SK-N-SH (cell line): ENCODE results near the gene PLPP6. TPM values are rescaled to one million over a fixed set of nuclear protein-coding genes. Genes with fewer than 3 reads are reported as not detected.

Experiments
- CTCF ChIA-PET: fragments of 300-600, 350-600 bp; formaldehyde crosslinking; extraction: SDS; loops from one replicate; lab custom pipeline; 2021; lab: Yijun Ruan, JAX
- POLR2A ChIA-PET: fragments of 350-600 bp; sonication (Branson Sonifier 250); formaldehyde crosslinking; extraction: SDS; loops from one replicate; lab custom pipeline; 2020; ENCODE audit warnings: antibody characterized with exemption, inconsistent platforms; lab: Yijun Ruan, JAX
- DNase-seq: peaks from one replicate; pipeline ENCODE4 v3.0.0; 2012
- H2AFZ ChIP-seq: fragments of 200-600 bp; sonication (generic); 2 replicates; pipeline ENCODE4 v1.8.1; 2016; ENCODE audit warnings: antibody characterized with exemption, mild to moderate bottlenecking, low read depth
- H3F3A ChIP-seq: fragments of 200-600 bp; sonication (generic); replicated peaks from 2 replicates; pipeline ENCODE3; 2016; ENCODE audit warnings: antibody characterized with exemption, mild to moderate bottlenecking; ENCODE audit not compliant: insufficient read depth
- H3K27ac ChIP-seq, 2 experiments: fragments of 200-500 bp in 1 of 2; fragments of 200-600 bp in 1 of 2; sonication (Bioruptor generic) in 1 of 2; sonication (generic), shearing (Covaris generic) in 1 of 2; 2 replicates each; pipeline versions ENCODE4 v1.5.1 to v1.6.1; 2014 to 2016; ENCODE audit warnings: low read depth in 2 of 2, inconsistent platforms in 1 of 2, low read length in 1 of 2, mild to moderate bottlenecking in 1 of 2, mixed read lengths in 1 of 2
- H3K27me3 ChIP-seq: fragments of 200-600 bp; sonication (generic), shearing (Covaris generic); 2 replicates; pipeline ENCODE4 v1.6.1; 2016; ENCODE audit warnings: mixed run types; ENCODE audit not compliant: insufficient read depth
- H3K36me3 ChIP-seq, 2 experiments: fragments of 200-500 bp in 1 of 2; fragments of 200-600 bp in 1 of 2; sonication (Bioruptor generic) in 1 of 2; sonication (generic) in 1 of 2; replicated peaks in 1 of 2; 2 replicates each; pipeline versions ENCODE3 to v1.5.1; 2014 to 2016; ENCODE audit warnings: low read length in 1 of 2, mild to moderate bottlenecking in 1 of 2; ENCODE audit not compliant: insufficient read depth in 2 of 2, control insufficient read depth in 1 of 2
- H3K4me1 ChIP-seq, 2 experiments: fragments of 200-500 bp in 1 of 2; fragments of 200-600 bp in 1 of 2; sonication (Bioruptor generic) in 1 of 2; sonication (generic), shearing (Covaris generic) in 1 of 2; 2 replicates each; pipeline versions ENCODE4 v1.5.1 to v1.6.1; 2014 to 2016; ENCODE audit warnings: low read depth in 1 of 2, low read length in 1 of 2, mixed run types in 1 of 2; ENCODE audit not compliant: insufficient read depth in 2 of 2, control insufficient read depth in 1 of 2
- H3K4me2 ChIP-seq: fragments of 200-600 bp; sonication (generic), shearing (Covaris generic); 2 replicates; pipeline ENCODE4 v1.6.1; 2017; ENCODE audit warnings: mixed run types
- H3K4me3 ChIP-seq, 2 experiments: fragments of 200-500 bp in 1 of 2; fragments of 200-600 bp in 1 of 2; sonication (Bioruptor generic) in 1 of 2; sonication (generic), shearing (Covaris generic) in 1 of 2; 2 replicates each; pipeline versions ENCODE4 v1.5.1 to v1.8.1; 2014 to 2016; ENCODE audit warnings: low read depth in 2 of 2, inconsistent platforms in 1 of 2, low read length in 1 of 2, mild to moderate bottlenecking in 1 of 2, mixed read lengths in 1 of 2, moderate library complexity in 1 of 2
- H3K79me2 ChIP-seq: fragments of 200-600 bp; sonication (generic); 2 replicates; pipeline ENCODE4 v1.8.1; 2017; ENCODE audit warnings: mild to moderate bottlenecking; ENCODE audit not compliant: insufficient read depth
- H3K9ac ChIP-seq: fragments of 200-600 bp; sonication (generic); 2 replicates; pipeline ENCODE4 v1.6.1; 2017; ENCODE audit warnings: mixed run types
- H3K9me2 ChIP-seq: fragments of 200-600 bp; sonication (generic); 2 replicates; pipeline ENCODE4 v1.6.1; 2017; ENCODE audit warnings: mixed run types
- H3K9me3 ChIP-seq: fragments of 200-600 bp; sonication (generic); 2 replicates; pipeline ENCODE4 v1.6.1; 2017; ENCODE audit warnings: mixed run types, mild to moderate bottlenecking, moderate library complexity
- H4K20me1 ChIP-seq: fragments of 200-600 bp; sonication (generic); 2 replicates; pipeline ENCODE4 v1.6.1; 2017; ENCODE audit warnings: mild to moderate bottlenecking, mixed run types; ENCODE audit not compliant: insufficient read depth
- EZH2phosphoT487 ChIP-seq: fragments of 200-600 bp; sonication (generic); IDR thresholded peaks from 2 replicates; pipeline ENCODE4 v1.6.1; 2017; ENCODE audit warnings: low read depth, mixed run types, mild to moderate bottlenecking, antibody characterized with exemption, moderate library complexity, borderline replicate concordance
- FOSL2 ChIP-seq: IDR thresholded peaks from 2 replicates; pipeline ENCODE4 v1.4.0; 2012; ENCODE audit warnings: low read depth, mild to moderate bottlenecking, moderate library complexity, borderline replicate concordance
- FOXJ3 ChIP-seq: sonication (generic); formaldehyde crosslinking; IDR thresholded peaks from 2 replicates; pipeline ENCODE4 v1.5.1; 2020; ENCODE audit warnings: mild to moderate bottlenecking, missing genetic modification reagents
- FOXM1 ChIP-seq: IDR thresholded peaks from 2 replicates; pipeline ENCODE4 v1.4.0; 2012; ENCODE audit warnings: low read depth, mild to moderate bottlenecking
- MEF2A ChIP-seq: IDR thresholded peaks from 2 replicates; pipeline ENCODE4 v1.4.0; 2012; ENCODE audit warnings: low read depth, borderline replicate concordance
- NFIC ChIP-seq: IDR thresholded peaks from 2 replicates; pipeline ENCODE4 v1.4.0; 2012; ENCODE audit warnings: borderline replicate concordance
- NRF1 ChIP-seq: IDR thresholded peaks from 2 replicates; pipeline ENCODE4 v1.6.1; 2012; ENCODE audit warnings: low read depth, mild to moderate bottlenecking, low read length
- POLR2AphosphoS5 ChIP-seq: IDR thresholded peaks from 2 replicates; pipeline ENCODE4 v1.6.1; 2012; ENCODE audit warnings: low read depth, low read length
- RFX5 ChIP-seq: IDR thresholded peaks from 2 replicates; pipeline ENCODE4 v1.6.1; 2012; ENCODE audit warnings: mild to moderate bottlenecking, improper control_type of control experiment, low read length
- RXRA ChIP-seq: IDR thresholded peaks from 2 replicates; pipeline ENCODE4 v1.4.0; 2012; ENCODE audit warnings: low read depth, mild to moderate bottlenecking, borderline replicate concordance
- TCF12 ChIP-seq: IDR thresholded peaks from 2 replicates; pipeline ENCODE4 v1.4.0; 2012
- TEAD4 ChIP-seq: IDR thresholded peaks from 2 replicates; pipeline ENCODE4 v1.4.0; 2012; ENCODE audit warnings: mild to moderate bottlenecking, borderline replicate concordance; ENCODE audit not compliant: insufficient read depth
- YY1 ChIP-seq: IDR thresholded peaks from 2 replicates; pipeline ENCODE4 v1.4.0; 2012; ENCODE audit warnings: low read depth, mild to moderate bottlenecking
- WGBS: methylation state at CpG from one replicate; pipeline ENCODE4 v1.1.6; 2017; ENCODE audit warnings: low lambda C conversion rate; 5-methylcytosine and 5-hydroxymethylcytosine counted together
- polyA plus RNA-seq, 3 experiments: library from polyadenylated mRNA; depleted of rRNA; stranded (reverse); fragments of >200 nt; gene quantifications; 2 replicates each; pipeline ENCODE4 v1.2.3, GENCODE V29; 2012
- TF ChIP-seq, protein P1 (sequence below): fragments of 150-350 bp; IDR thresholded peaks from 2 replicates; pipeline ENCODE4 v1.6.1; 2017; ENCODE audit warnings: antibody characterized with exemption, low read length, low read depth, borderline replicate concordance
- TF ChIP-seq, protein P2 (sequence below): IDR thresholded peaks from 2 replicates; pipeline ENCODE4; 2012
- TF ChIP-seq, protein P3 (sequence below): fragments of 200-600 bp; sonication (generic); IDR thresholded peaks from 2 replicates; pipeline ENCODE4 v1.6.1; 2017; ENCODE audit warnings: antibody characterized with exemption, mild to moderate bottlenecking, moderate library complexity

Gene PLPP6
- polyA plus RNA-seq, 1 of the 3 experiments (the other 2 are of a cell fraction): 8.8 TPM

DNA sequence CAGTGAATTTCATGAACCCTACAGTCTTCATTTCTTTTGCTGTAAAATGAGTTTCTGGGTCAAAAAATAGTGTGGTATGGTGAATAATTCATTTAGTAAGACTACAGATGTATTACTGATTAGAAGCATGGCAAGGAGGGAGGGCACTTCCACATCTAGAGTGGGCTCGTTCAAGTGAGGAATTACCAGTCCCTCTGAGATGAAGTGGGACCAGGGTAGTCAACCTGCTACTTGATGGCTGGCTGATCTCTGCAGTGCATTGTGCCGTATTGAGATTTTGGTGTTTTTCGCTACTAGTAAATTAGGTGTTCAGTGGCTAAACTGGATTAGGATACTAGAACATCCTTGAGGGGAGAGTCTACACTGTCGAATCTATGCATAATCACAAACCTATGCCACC, 28.1 kb downstream of the PLPP6 start:
- H2AFZ ChIP-seq: no peak overlapping the region
- H3K9me3 ChIP-seq: no peaks in the 10 kb centered on the region
- TF ChIP-seq TEAD4: no peak
- TF ChIP-seq FOXJ3: no peak
- no peak for TF ChIP-seq FOXM1
- TF ChIP-seq POLR2AphosphoS5: no peak
- TF ChIP-seq, protein P1, sequence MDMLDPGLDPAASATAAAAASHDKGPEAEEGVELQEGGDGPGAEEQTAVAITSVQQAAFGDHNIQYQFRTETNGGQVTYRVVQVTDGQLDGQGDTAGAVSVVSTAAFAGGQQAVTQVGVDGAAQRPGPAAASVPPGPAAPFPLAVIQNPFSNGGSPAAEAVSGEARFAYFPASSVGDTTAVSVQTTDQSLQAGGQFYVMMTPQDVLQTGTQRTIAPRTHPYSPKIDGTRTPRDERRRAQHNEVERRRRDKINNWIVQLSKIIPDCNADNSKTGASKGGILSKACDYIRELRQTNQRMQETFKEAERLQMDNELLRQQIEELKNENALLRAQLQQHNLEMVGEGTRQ: no peak
- no peak for TF ChIP-seq EZH2phosphoT487
- TF ChIP-seq, protein P2, sequence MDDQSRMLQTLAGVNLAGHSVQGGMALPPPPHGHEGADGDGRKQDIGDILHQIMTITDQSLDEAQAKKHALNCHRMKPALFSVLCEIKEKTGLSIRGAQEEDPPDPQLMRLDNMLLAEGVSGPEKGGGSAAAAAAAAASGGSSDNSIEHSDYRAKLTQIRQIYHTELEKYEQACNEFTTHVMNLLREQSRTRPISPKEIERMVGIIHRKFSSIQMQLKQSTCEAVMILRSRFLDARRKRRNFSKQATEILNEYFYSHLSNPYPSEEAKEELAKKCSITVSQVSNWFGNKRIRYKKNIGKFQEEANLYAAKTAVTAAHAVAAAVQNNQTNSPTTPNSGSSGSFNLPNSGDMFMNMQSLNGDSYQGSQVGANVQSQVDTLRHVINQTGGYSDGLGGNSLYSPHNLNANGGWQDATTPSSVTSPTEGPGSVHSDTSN: no peak
- TF ChIP-seq MEF2A: no peak
- no peak for TF ChIP-seq YY1
- no peak for TF ChIP-seq TCF12
- TF ChIP-seq RXRA: no peak
- TF ChIP-seq NFIC: no peak
- TF ChIP-seq, protein P3, sequence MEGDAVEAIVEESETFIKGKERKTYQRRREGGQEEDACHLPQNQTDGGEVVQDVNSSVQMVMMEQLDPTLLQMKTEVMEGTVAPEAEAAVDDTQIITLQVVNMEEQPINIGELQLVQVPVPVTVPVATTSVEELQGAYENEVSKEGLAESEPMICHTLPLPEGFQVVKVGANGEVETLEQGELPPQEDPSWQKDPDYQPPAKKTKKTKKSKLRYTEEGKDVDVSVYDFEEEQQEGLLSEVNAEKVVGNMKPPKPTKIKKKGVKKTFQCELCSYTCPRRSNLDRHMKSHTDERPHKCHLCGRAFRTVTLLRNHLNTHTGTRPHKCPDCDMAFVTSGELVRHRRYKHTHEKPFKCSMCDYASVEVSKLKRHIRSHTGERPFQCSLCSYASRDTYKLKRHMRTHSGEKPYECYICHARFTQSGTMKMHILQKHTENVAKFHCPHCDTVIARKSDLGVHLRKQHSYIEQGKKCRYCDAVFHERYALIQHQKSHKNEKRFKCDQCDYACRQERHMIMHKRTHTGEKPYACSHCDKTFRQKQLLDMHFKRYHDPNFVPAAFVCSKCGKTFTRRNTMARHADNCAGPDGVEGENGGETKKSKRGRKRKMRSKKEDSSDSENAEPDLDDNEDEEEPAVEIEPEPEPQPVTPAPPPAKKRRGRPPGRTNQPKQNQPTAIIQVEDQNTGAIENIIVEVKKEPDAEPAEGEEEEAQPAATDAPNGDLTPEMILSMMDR: no peak
- no peak for TF ChIP-seq NRF1
- no peak for DNase-seq
- no peaks in the 10 kb centered on the region for H3K9me2 ChIP-seq
- peaks cover 0 to 12% of the 10 kb centered on the region in 2 experiments; a peak in 2 of 4 replicates for H3K4me1 ChIP-seq
- ChIA-PET POLR2A (no interaction called here), CTCF (no interaction called here)
- H3K27me3 ChIP-seq: no peaks in the 10 kb centered on the region
- H3K36me3 ChIP-seq: peaks cover 29 to 31% of the 10 kb centered on the region in 2 experiments
- H4K20me1 ChIP-seq: no peaks in the 10 kb centered on the region
- no peak overlapping the region for H3K9ac ChIP-seq
- no peak overlapping the region for H3K4me3 ChIP-seq
- H3K4me2 ChIP-seq: no peak overlapping the region
- peaks cover 34% of the 10 kb centered on the region; the same call in 1 of the 2 replicates for H3K79me2 ChIP-seq
- WGBS: 92% methylated on average over 4 of the region's 4 CpGs
- H3F3A ChIP-seq: peaks cover 16% of the 10 kb centered on the region
- H3K27ac ChIP-seq: no peak overlapping the region

DNA sequence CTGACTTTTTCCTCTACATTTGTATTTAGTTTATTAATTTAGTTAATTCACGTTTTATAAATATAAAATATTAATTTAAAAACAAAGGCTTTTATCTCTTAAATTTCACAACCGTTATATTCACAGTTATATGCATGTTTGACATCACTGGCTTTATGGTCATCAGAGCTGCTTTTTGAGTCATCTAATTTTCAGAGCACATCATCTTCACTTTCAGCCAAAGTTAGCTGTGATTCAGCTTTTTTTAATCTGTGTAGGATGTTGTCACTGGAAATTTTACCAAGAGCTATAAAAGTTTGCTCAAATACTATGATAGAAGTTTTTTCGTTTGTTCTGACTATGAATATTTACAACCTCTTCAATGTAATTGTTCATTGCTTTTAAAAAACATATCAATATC, 29.7 kb downstream of the PLPP6 start:
- Histone ChIP-seq H4K20me1 (no peaks in the 10 kb centered on the region), H3K9me3 (no peaks in the 10 kb centered on the region), H3K4me1 (no peaks in the 10 kb centered on the region; a peak in 2 of 4 replicates), H3K79me2 (peaks cover 44% of the 10 kb centered on the region), H3K9me2 (no peaks in the 10 kb centered on the region), H2AFZ (no peak overlapping the region), H3K36me3 (peaks cover 22% of the 10 kb centered on the region in 2 experiments), H3F3A (peaks cover 10% of the 10 kb centered on the region), H3K4me2 (no peak overlapping the region), H3K27me3 (no peaks in the 10 kb centered on the region), H3K9ac (no peak overlapping the region), H3K27ac (peak overlapping the region in 1 of 2 experiments; percentile 34; a peak in 1 of 4 replicates), H3K4me3 (no peak overlapping the region)
- DNase-seq: no peak
- CTCF ChIA-PET: interaction anchor here (1.2 kb wide), 1 partner anchor 9 kb away, joined by 3 read pairs; no protein-coding TSS in a partner anchor
- TF ChIP-seq RFX5: no peak
- peak; percentile 13; the same call in 1 of the 2 replicates for TF ChIP-seq FOSL2
- POLR2A ChIA-PET: interaction anchor here (0.5 kb wide), 1 partner anchor 14 kb away, joined by 3 read pairs; no protein-coding TSS in a partner anchor
- WGBS: 78% methylated on average over 3 of the region's 3 CpGs
